IMR-90 (cell line): ENCODE measurements around the gene SLC5A10.

Source experiments
- RAD21 ChIP-seq: IDR thresholded peaks from 2 replicates; pipeline ENCODE4 v1.6.1; 2012; ENCODE audit warnings: low read length, improper control_type of control experiment
- RFX5 ChIP-seq: IDR thresholded peaks from 2 replicates; pipeline ENCODE4 v1.8.0; 2012; ENCODE audit warnings: low read depth, mild to moderate bottlenecking, low read length, moderate library complexity
- TF ChIP-seq, protein P1 (sequence below): conservative IDR thresholded peaks from 2 replicates; pipeline ENCODE4 v1.5.1; 2012; ENCODE audit warnings: mild to moderate bottlenecking, low read depth, low read length, improper control_type of control experiment
- TF ChIP-seq, protein P2 (sequence below): fragments of 150-350 bp; IDR thresholded peaks from 2 replicates; pipeline ENCODE4 v1.6.1; 2017; ENCODE audit warnings: mild to moderate bottlenecking, antibody characterized with exemption, low read length, low read depth

- TF ChIP-seq, protein P1, sequence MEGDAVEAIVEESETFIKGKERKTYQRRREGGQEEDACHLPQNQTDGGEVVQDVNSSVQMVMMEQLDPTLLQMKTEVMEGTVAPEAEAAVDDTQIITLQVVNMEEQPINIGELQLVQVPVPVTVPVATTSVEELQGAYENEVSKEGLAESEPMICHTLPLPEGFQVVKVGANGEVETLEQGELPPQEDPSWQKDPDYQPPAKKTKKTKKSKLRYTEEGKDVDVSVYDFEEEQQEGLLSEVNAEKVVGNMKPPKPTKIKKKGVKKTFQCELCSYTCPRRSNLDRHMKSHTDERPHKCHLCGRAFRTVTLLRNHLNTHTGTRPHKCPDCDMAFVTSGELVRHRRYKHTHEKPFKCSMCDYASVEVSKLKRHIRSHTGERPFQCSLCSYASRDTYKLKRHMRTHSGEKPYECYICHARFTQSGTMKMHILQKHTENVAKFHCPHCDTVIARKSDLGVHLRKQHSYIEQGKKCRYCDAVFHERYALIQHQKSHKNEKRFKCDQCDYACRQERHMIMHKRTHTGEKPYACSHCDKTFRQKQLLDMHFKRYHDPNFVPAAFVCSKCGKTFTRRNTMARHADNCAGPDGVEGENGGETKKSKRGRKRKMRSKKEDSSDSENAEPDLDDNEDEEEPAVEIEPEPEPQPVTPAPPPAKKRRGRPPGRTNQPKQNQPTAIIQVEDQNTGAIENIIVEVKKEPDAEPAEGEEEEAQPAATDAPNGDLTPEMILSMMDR: no peak
- TF ChIP-seq RAD21 (no peak), RFX5 (no peak)
- TF ChIP-seq, protein P2, sequence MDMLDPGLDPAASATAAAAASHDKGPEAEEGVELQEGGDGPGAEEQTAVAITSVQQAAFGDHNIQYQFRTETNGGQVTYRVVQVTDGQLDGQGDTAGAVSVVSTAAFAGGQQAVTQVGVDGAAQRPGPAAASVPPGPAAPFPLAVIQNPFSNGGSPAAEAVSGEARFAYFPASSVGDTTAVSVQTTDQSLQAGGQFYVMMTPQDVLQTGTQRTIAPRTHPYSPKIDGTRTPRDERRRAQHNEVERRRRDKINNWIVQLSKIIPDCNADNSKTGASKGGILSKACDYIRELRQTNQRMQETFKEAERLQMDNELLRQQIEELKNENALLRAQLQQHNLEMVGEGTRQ: no peak
These were observed 3.0 kb downstream of the SLC5A10 start for GRCh38 chr17:18955009-18955408.
